ENCODE results near the gene KMT2D.
A peak's percentile ranks its signal among the peaks of the same experiment; 100 is the strongest.

Gene KMT2D

DNA sequence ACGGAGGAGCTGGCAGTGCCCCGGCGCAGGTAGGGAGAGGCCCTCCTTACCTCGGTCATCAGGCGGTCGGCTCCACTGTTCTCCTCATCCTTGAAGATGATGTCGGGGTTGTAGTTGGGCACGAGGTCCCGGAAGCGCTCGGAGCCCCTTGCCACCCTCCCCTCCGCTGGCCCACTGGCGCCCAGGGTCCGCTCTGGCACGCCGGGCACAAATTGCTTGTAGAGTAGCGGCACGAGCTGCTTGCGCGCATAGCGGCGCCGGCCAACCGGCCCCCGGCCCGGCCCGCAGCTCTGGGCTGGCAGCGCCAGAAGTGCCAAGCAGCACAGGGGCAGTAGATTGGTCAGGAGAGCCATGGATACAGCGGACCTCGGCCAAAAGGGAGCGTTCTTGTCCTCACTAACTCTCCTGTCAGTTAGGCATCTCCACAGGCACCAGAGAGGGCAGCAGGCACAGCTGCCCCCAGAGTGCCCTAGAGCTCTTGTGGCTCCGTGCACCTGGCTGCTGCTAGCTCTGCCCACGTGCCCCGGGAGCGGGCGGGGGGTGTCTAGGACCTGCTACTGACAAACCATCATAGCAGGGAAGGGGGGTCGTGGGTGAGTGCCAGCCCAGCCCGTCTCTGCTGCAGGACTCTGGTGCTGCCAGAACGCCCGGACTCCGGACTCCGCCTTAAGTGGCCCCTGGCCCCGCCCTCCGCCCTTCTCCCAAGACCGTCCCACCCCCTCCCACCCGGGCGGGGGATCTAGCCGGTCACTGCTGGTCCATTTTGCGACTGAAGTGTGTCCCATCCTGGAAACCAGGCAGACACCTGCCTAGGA is 33.8 kb upstream of the KMT2D start, which contains the start of gene DHH:
DHH (minus strand) TSS at position 642 of the 815 bp plus-strand sequence; CDS start at position 353, 289 bp downstream.
- Histone ChIP-seq H3K27ac (ENCODE audit: low read depth, low read length) (no peak within 1 kb of the TSS), H3K4me1 (ENCODE audit: control insufficient read depth, insufficient read depth, low read length) (peaks cover 23% of the 10 kb centered on the region), H3K27me3 (ENCODE audit: control insufficient read depth, insufficient read depth, low read length) (peaks cover 66% of the 10 kb centered on the region), H3K4me3 (ENCODE audit: low read depth, low read length) (peak within 1 kb of the TSS; percentile 55), H3K9ac (ENCODE audit: low read length) (no peak within 1 kb of the TSS), H3K9me3 (ENCODE audit: control insufficient read depth, insufficient read depth, low read depth, low read length) (no peaks in the 10 kb centered on the region), H3K36me3 (ENCODE audit: control insufficient read depth, insufficient read depth, low read length) (peaks cover 17% of the 10 kb centered on the region)

DNA sequence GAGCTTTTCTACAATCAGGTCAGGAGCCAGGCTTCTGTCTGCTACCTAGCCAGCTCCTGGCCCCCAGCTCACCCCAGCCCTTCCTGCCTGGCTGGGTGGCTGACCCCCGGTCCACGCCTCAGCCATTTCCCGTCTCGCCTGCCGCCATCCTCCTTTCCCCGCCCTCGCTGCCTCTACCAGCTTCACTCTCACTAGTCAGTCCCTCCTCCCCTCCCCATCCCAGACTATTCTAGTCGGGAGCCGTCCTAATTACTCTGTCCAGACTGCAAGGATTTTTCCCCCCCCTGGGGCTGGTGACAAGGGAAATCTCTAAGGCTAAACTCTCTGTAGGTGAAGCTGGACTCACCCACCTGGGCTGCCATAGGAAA is 33.2 kb upstream of the KMT2D start:
- Histone ChIP-seq H3K9ac (ENCODE audit: low read length) (no peak overlapping the region), H3K27ac (ENCODE audit: low read depth, low read length) (no peak overlapping the region), H3K4me3 (ENCODE audit: low read depth, low read length) (peak overlapping the region; percentile 55), H3K36me3 (ENCODE audit: control insufficient read depth, insufficient read depth, low read length) (peaks cover 15% of the 10 kb centered on the region), H3K9me3 (ENCODE audit: control insufficient read depth, insufficient read depth, low read depth, low read length) (no peaks in the 10 kb centered on the region), H3K27me3 (ENCODE audit: control insufficient read depth, insufficient read depth, low read length) (peaks cover 72% of the 10 kb centered on the region), H3K4me1 (ENCODE audit: control insufficient read depth, insufficient read depth, low read length) (peaks cover 27% of the 10 kb centered on the region)

DNA sequence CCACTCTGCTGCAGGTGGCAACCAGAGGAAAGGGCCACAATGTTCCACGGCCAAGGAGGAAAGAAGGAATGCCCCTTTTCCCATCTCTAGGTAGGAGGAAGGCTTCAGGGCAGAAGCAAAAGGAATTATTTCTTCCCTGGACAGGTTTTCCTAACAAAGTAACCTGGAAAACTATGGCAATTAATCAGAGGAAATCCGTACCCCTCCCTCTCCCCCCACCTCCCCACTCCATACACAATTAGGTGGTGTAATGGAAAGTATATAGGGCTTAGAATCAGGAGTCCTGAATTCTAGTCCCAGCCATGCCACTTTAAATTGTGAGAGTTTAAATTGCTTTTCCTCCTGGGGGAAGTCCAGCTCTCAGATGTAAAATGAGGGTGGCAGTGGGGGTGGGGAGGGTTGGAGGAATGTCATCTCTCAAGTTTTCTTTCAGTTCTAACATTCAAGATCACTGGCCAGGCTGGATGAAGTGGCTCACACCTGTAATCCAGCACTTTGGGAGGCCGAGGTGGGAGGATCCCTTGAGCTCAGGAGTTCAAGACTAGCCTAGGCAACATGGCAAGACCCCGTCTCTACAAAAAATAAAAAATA is 32.3 kb upstream of the KMT2D start:
- H3K27me3 ChIP-seq (ENCODE audit: control insufficient read depth, insufficient read depth, low read length): peaks cover 80% of the 10 kb centered on the region
- no peaks in the 10 kb centered on the region for H3K9me3 ChIP-seq (ENCODE audit: control insufficient read depth, insufficient read depth, low read depth, low read length)
- peaks cover 34% of the 10 kb centered on the region for H3K4me1 ChIP-seq (ENCODE audit: control insufficient read depth, insufficient read depth, low read length)
- H3K9ac ChIP-seq (ENCODE audit: low read length): no peak overlapping the region
- H3K4me3 ChIP-seq (ENCODE audit: low read depth, low read length): no peak overlapping the region
- no peak overlapping the region for H3K27ac ChIP-seq (ENCODE audit: low read depth, low read length)
- peaks cover 15% of the 10 kb centered on the region for H3K36me3 ChIP-seq (ENCODE audit: control insufficient read depth, insufficient read depth, low read length)

DNA sequence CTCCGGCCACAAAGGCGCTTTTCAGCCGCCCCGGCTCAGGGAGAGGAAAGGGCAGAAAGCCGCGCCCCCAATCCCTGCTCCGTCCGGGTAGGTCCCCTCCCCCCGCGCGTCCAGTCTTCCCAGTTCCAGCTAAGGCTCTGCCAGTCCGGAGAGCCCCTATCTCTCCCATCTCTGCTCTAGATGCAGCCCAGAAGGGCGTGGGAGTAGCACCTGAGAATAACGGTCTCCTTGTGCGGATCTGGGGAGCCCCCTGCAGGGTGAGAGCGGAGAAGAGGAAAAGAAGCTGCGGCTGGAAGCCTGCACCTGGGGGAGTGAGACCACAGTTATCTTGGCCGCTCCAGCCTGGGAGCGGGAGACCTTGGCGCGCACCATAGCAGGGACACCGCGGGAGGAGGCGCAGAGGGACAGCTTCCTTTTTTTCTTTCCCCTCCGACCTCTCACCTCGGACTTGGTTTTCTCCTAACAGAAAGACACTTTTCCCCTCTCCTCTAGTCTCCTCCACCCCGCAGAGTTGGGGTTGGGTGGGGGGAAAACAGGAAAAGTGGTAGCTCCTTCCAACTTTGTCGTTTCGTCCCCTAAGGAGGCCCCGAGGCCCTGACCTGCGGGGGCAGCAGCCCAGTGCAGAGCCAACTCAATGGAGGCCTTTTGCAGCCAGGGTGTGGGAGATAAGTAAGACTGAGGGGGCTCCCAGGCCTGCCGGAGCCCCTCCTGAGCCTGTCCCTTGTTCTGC is 31.7 kb upstream of the KMT2D start:
- no peak overlapping the region for H3K9ac ChIP-seq (ENCODE audit: low read length)
- peaks cover 34% of the 10 kb centered on the region for H3K4me1 ChIP-seq (ENCODE audit: control insufficient read depth, insufficient read depth, low read length)
- no peaks in the 10 kb centered on the region for H3K9me3 ChIP-seq (ENCODE audit: control insufficient read depth, insufficient read depth, low read depth, low read length)
- peaks cover 9% of the 10 kb centered on the region for H3K36me3 ChIP-seq (ENCODE audit: control insufficient read depth, insufficient read depth, low read length)
- H3K27ac ChIP-seq (ENCODE audit: low read depth, low read length): no peak overlapping the region
- peak overlapping the region; percentile 39 for H3K4me3 ChIP-seq (ENCODE audit: low read depth, low read length)
- peaks cover 87% of the 10 kb centered on the region for H3K27me3 ChIP-seq (ENCODE audit: control insufficient read depth, insufficient read depth, low read length)

DNA sequence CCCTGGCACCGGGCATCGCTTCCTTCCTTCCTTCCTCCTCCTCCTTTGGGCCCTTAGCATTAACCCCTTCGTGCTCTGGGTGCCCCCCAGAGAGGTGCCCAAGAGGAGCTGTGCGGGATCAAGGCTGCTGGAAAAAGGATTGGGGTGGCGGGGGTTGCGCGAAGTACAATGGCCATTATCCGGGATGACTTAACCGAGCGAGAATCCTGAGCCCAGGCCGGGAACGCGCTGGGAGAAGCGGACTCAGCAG is 31.2 kb upstream of the KMT2D start:
- Histone ChIP-seq H3K36me3 (ENCODE audit: control insufficient read depth, insufficient read depth, low read length) (0 out of 2 replicates have a peak, but pooled peaks cover 4% of the 10 kb centered on the region), H3K27ac (ENCODE audit: low read depth, low read length) (no peak overlapping the region), H3K27me3 (ENCODE audit: control insufficient read depth, insufficient read depth, low read length) (peaks cover 92% of the 10 kb centered on the region), H3K9ac (ENCODE audit: low read length) (no peak overlapping the region), H3K4me1 (ENCODE audit: control insufficient read depth, insufficient read depth, low read length) (peaks cover 34% of the 10 kb centered on the region), H3K9me3 (ENCODE audit: control insufficient read depth, insufficient read depth, low read depth, low read length) (no peaks in the 10 kb centered on the region), H3K4me3 (ENCODE audit: low read depth, low read length) (peak overlapping the region; percentile 39)

DNA sequence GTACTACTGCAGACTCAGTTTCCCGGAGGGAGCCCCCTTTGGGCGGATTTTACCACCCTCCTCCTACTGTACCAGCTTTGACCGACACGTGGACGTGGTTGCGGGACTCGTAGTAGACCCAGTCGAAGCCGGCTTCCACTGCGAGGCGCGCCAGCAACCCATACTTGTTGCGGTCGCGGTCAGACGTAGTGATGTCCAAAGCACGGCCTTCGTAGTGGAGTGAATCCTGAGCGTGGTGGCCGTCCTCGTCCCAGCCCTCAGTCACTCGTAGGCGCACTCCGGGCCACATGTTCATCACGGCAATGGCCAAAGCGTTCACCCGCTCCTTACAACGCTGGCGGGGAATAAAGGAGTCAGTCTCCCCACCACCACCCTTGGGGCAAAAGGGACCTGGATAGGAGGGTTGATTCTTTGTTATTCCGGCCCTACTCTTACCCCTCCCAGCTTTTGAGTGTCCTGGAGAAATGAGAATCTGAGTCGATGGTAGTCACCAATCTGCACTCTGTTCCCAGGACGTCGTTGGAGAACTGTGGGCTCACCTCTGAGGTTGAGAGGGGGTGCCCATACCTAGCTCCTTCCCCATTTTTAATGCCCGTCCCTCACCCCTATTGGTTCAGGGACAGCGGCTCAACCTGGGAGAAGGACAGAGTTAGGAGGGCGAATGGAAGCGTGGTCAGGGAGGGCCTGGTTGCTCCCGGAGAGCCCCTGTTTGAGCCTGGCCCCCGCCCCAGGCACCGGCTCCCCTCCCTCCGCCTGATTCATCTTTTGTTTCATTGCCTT is 30.7 kb upstream of the KMT2D start:
- H3K9ac ChIP-seq (ENCODE audit: low read length): no peak overlapping the region
- H3K27ac ChIP-seq (ENCODE audit: low read depth, low read length): no peak overlapping the region
- H3K4me3 ChIP-seq (ENCODE audit: low read depth, low read length): peak overlapping the region; percentile 39
- H3K27me3 ChIP-seq (ENCODE audit: control insufficient read depth, insufficient read depth, low read length): peaks cover 97% of the 10 kb centered on the region
- H3K36me3 ChIP-seq (ENCODE audit: control insufficient read depth, insufficient read depth, low read length): no peaks in the 10 kb centered on the region
- H3K9me3 ChIP-seq (ENCODE audit: control insufficient read depth, insufficient read depth, low read depth, low read length): no peaks in the 10 kb centered on the region
- peaks cover 34% of the 10 kb centered on the region for H3K4me1 ChIP-seq (ENCODE audit: control insufficient read depth, insufficient read depth, low read length)

DNA sequence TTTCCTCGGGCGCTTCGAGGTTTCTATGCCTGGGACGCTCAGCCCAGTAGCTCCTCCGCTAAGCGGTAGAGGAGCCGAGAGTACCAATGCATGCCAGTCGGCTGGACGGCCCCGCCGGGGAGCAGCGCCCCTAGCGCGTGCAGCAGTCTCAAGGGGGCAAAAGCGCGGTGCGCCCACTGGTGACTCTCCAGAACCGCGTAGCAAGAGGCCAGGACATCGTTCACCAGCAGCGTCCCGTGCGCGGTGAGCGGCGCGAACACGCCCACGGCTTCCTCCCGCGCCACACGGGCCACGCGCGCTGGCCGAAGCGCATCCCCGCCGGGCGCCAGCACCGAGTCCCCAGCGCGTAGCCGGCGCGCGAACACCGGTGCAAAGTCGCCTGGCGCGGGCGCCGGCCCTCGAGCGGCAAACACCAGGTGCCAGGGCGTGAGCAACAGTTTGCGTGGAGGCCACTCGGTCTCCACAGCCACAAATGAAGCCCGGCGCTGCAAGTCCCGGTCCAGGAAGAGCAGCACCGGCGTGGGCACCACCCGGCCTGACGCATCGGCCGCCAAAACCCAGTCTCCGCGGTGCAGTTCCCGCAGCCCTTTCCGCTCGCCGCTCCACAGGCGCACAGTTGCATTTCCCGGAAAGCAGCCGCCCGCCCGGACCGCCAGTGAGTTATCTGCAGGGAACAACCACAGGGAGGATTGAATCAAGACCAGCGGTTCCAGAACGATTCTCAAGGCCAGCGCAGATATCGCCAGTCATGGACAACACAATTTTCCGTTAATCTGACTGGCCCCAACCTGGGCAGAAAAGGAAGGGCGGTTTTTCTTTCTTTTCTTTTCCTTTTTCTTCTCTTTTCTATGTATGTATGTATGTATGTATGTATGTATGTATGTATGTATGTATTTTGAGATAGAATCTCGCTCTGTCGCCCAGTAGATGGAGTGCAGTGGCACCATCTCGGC is 29.5 kb upstream of the KMT2D start:
- no peak overlapping the region for H3K27ac ChIP-seq (ENCODE audit: low read depth, low read length)
- peaks cover 34% of the 10 kb centered on the region for H3K4me1 ChIP-seq (ENCODE audit: control insufficient read depth, insufficient read depth, low read length)
- H3K27me3 ChIP-seq (ENCODE audit: control insufficient read depth, insufficient read depth, low read length): peaks cover 93% of the 10 kb centered on the region
- no peaks in the 10 kb centered on the region for H3K36me3 ChIP-seq (ENCODE audit: control insufficient read depth, insufficient read depth, low read length)
- H3K4me3 ChIP-seq (ENCODE audit: low read depth, low read length): peak overlapping the region; percentile 54
- no peaks in the 10 kb centered on the region for H3K9me3 ChIP-seq (ENCODE audit: control insufficient read depth, insufficient read depth, low read depth, low read length)
- no peak overlapping the region for H3K9ac ChIP-seq (ENCODE audit: low read length)

DNA sequence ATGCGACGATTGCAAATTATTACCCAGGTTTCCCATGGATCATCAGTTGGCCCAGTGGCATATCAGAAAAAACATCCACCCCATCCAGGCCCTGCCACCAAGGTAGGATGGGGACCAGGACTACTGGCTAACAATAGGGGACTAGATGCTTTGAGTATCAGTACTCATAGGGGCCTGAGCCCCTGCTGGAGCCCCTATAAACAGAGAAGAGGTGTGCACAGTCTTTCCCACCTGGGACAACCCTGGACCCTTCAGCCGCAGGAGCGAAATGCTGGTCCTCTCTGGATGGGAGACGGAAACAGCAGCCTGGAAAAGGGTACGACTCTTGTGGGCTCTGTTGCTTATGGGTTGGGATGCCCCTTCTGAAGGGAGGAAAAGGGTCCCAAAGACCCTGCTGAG is 28.3 kb upstream of the KMT2D start:
- H3K36me3 ChIP-seq (ENCODE audit: control insufficient read depth, insufficient read depth, low read length): no peaks in the 10 kb centered on the region
- 0 out of 2 replicates have a peak, but pooled peaks cover 4% of the 10 kb centered on the region for H3K9me3 ChIP-seq (ENCODE audit: control insufficient read depth, insufficient read depth, low read depth, low read length)
- no peak overlapping the region for H3K27ac ChIP-seq (ENCODE audit: low read depth, low read length)
- H3K4me1 ChIP-seq (ENCODE audit: control insufficient read depth, insufficient read depth, low read length): peaks cover 32% of the 10 kb centered on the region
- peak overlapping the region; percentile 51 for H3K4me3 ChIP-seq (ENCODE audit: low read depth, low read length)
- peaks cover 83% of the 10 kb centered on the region for H3K27me3 ChIP-seq (ENCODE audit: control insufficient read depth, insufficient read depth, low read length)
- H3K9ac ChIP-seq (ENCODE audit: low read length): no peak overlapping the region

DNA sequence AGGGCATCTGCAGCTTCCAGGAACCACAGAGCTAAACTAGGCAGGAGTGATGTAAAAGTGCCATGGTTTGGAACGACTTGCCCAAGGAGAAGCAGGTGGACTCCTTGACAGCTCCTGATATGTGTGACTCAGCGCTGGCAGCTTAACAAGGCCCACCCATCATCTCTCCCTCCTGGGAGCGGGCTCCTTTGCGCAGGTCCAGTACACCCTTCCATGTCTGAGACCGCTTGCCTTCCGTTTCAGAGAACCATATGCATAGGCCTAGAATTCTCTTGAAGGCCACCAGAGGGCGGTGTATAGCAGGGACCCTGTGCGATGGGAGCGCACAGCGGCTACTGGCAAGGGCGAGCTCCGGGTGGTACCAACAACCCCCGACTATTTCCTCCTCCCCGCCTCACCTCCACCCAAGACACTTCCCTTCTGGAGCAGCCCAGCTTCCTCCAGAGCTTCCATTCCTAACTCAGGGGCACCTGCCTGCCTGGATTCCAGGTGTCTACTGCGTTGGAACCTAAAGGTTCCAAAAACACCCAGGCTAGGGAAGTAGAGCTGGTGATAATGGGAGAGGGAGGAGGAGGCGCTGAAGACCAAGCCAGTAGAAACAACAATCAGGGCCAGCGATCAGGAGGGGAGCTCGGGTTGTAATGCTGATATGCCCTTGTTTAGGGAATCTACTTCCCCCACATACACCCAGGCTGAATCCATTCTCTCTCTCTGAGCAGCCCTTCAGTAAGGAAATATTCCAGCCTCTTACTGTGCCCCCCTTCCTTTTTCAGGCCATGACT is 27.7 kb upstream of the KMT2D start:
- no peak overlapping the region for H3K9ac ChIP-seq (ENCODE audit: low read length)
- H3K27me3 ChIP-seq (ENCODE audit: control insufficient read depth, insufficient read depth, low read length): peaks cover 77% of the 10 kb centered on the region

More for the DNA sequence above, 27.7 kb upstream of the KMT2D start:
- Histone ChIP-seq H3K27ac (ENCODE audit: low read depth, low read length) (no peak overlapping the region), H3K4me1 (ENCODE audit: control insufficient read depth, insufficient read depth, low read length) (peaks cover 27% of the 10 kb centered on the region), H3K9me3 (ENCODE audit: control insufficient read depth, insufficient read depth, low read depth, low read length) (0 out of 2 replicates have a peak, but pooled peaks cover 4% of the 10 kb centered on the region), H3K36me3 (ENCODE audit: control insufficient read depth, insufficient read depth, low read length) (no peaks in the 10 kb centered on the region), H3K4me3 (ENCODE audit: low read depth, low read length) (peak overlapping the region; percentile 51)

Measured in HUES6 (cell line).